ENCODE data around the gene ABCG8. TPM values are rescaled to one million over a fixed set of nuclear protein-coding genes. Genes with fewer than 3 reads are reported as not detected.

ABCG8 gene
- total and polyA plus RNA-seq, 8 donors: 1.1 to 8.9 (median 6.7) TPM; not detected in 5

DNA sequence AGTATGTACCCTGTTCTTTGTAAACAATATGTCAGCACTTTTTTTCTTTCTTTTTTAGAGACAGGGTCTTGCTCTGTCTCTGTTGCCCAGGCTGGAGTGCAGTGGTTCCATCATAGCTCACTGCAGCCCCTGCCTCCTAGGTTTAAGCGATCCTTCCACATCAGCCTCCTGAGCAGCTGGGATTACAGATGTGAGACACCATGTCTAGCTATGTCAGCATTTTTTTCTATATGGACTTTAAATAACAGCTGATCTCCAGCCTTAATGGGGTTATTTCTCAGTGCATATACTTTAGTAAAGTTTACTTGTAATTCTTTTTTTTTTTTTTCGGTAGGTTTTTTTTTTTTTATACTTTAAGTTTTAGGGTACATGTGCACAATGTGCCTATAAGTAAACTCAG, 26.8 kb upstream of the ABCG8 start:
- 62 to 94% (median 77%) methylated on average over 2 of the region's 2 CpGs for WGBS, 5 donors
- Histone ChIP-seq H3K9me3 (no peaks in the 10 kb centered on the region), H3K4me1 (no peaks in the 10 kb centered on the region), H3K27ac (no peak overlapping the region), H3K4me3 (no peak overlapping the region), H3K36me3 (peaks cover 5 to 41% (median 30%) of the 10 kb centered on the region in 4 donors), H3K27me3 (no peaks in the 10 kb centered on the region)
- no peak for TF ChIP-seq EP300 (IDR thresholded peaks at IDR 0.05)
- no peak for TF ChIP-seq POLR2A (IDR thresholded peaks at IDR 0.05)
- no peak for DNase-seq
- intact Hi-C loops (cut with DNase I; ENCODE audit: low total_unique reads): no loop called here

DNA sequence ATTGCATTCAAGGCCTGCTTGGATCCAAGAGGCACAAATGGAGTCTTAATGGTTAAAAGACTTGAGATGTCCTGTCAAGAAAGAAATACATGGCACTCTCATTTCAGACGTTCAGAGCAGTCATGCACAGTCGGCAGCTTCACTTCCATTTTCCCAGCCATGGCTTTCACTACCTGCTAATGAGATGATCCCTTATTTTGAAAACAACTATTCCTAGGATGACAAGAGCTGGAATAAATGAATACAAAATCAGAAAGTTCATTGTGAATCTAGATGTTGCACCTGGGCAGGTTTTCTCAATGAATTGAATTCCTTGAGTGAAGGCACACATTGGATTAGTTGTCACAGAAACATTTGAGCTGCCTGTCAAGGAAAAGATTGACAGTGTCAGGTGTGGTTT, 25.8 kb upstream of the ABCG8 start:
- peaks cover 0 to under 1% (median 0%) of the 10 kb centered on the region in 4 donors for H3K4me1 ChIP-seq
- intact Hi-C loops (cut with DNase I; ENCODE audit: low total_unique reads): no loop called here
- H3K27me3 ChIP-seq: no peaks in the 10 kb centered on the region
- no peak for DNase-seq
- H3K27ac ChIP-seq: no peak overlapping the region
- TF ChIP-seq POLR2A (IDR thresholded peaks at IDR 0.05) (no peak), EP300 (IDR thresholded peaks at IDR 0.05) (no peak)
- TF ChIP-seq, protein P1, sequence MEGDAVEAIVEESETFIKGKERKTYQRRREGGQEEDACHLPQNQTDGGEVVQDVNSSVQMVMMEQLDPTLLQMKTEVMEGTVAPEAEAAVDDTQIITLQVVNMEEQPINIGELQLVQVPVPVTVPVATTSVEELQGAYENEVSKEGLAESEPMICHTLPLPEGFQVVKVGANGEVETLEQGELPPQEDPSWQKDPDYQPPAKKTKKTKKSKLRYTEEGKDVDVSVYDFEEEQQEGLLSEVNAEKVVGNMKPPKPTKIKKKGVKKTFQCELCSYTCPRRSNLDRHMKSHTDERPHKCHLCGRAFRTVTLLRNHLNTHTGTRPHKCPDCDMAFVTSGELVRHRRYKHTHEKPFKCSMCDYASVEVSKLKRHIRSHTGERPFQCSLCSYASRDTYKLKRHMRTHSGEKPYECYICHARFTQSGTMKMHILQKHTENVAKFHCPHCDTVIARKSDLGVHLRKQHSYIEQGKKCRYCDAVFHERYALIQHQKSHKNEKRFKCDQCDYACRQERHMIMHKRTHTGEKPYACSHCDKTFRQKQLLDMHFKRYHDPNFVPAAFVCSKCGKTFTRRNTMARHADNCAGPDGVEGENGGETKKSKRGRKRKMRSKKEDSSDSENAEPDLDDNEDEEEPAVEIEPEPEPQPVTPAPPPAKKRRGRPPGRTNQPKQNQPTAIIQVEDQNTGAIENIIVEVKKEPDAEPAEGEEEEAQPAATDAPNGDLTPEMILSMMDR (IDR thresholded peaks at IDR 0.05): no peak
- H3K9me3 ChIP-seq: no peaks in the 10 kb centered on the region
- 50 to 70% (median 66%) methylated on average over 2 of the region's 2 CpGs for WGBS, 5 donors
- no peak overlapping the region for H3K4me3 ChIP-seq
- H3K36me3 ChIP-seq: peaks cover 5 to 36% (median 27%) of the 10 kb centered on the region in 4 donors

DNA sequence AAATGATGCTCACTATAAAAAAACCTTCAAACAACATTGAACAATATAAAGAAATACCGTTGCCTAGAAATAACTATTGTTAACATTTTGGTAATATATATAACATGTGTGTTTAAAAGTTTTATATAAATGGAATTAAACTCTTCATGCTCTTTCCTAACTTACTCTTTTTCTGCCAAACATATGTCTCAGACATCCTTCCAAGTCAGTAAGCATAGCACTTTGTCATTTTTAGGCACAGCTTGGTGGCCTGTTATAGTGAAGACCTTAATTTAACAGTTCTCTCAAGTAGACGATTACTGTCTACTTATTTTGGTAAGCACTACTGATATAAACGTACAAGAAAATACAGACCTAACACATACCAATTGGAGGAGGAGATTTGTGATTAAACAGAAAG, 24.1 kb upstream of the ABCG8 start:
- no peak overlapping the region for H3K27ac ChIP-seq
- intact Hi-C loops (cut with DNase I; ENCODE audit: low total_unique reads): no loop called here
- H3K4me3 ChIP-seq: no peak overlapping the region
- WGBS, 5 donors: 75 to 88% (median 84%) methylated on average over 3 of the region's 3 CpGs
- no peak for DNase-seq
- no peaks in the 10 kb centered on the region for H3K27me3 ChIP-seq
- peaks cover 0 to 17% (median 4%) of the 10 kb centered on the region in 4 donors for H3K4me1 ChIP-seq
- peaks cover 5 to 26% (median 17%) of the 10 kb centered on the region in 4 donors for H3K36me3 ChIP-seq
- TF ChIP-seq POLR2AphosphoS5 (IDR thresholded peaks at IDR 0.05) (no peak), POLR2A (IDR thresholded peaks at IDR 0.05) (no peak), EP300 (IDR thresholded peaks at IDR 0.05) (no peak)
- TF ChIP-seq, protein P1 (IDR thresholded peaks at IDR 0.05): no peak
- no peaks in the 10 kb centered on the region for H3K9me3 ChIP-seq

DNA sequence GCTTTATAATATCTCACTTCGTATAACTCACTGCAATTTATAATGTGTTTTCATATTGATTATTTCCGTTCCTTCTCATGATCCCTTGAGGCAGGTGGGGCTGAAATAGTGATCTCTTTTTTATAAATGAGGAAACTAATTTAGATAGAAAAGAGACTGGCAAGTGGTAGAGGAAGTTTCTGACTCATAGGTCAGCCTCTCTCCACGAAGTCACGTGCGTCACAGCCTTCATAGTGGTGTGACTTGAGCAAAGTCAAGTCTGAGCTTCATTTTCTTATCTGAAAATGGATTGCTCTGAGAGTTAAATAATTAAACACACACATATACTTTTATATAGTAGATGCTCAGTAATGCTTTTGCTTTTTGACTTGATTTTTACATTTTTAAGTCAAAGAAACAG, 20.0 kb upstream of the ABCG8 start:
- intact Hi-C loops (cut with DNase I; ENCODE audit: low total_unique reads): no loop called here
- no peak overlapping the region for H3K4me3 ChIP-seq
- H3K27ac ChIP-seq: no peak overlapping the region
- peaks cover 0 to 5% (median 0%) of the 10 kb centered on the region in 3 donors for H3K27me3 ChIP-seq
- DNase-seq: peak; percentile 66 to 80
- 24 to 47% (median 31%) methylated on average over 5 of the region's 5 CpGs for whole genome bisulfite sequencing, 5 donors
- TF ChIP-seq, protein P1 (IDR thresholded peaks at IDR 0.05): no peak
- peak in 1 of 3 donors; percentile 67 for TF ChIP-seq POLR2AphosphoS5 (IDR thresholded peaks at IDR 0.05)
- H3K4me1 ChIP-seq: peaks cover 0 to 20% (median 4%) of the 10 kb centered on the region in 4 donors
- H3K9me3 ChIP-seq: no peaks in the 10 kb centered on the region
- no peaks in the 10 kb centered on the region for H3K36me3 ChIP-seq

DNA sequence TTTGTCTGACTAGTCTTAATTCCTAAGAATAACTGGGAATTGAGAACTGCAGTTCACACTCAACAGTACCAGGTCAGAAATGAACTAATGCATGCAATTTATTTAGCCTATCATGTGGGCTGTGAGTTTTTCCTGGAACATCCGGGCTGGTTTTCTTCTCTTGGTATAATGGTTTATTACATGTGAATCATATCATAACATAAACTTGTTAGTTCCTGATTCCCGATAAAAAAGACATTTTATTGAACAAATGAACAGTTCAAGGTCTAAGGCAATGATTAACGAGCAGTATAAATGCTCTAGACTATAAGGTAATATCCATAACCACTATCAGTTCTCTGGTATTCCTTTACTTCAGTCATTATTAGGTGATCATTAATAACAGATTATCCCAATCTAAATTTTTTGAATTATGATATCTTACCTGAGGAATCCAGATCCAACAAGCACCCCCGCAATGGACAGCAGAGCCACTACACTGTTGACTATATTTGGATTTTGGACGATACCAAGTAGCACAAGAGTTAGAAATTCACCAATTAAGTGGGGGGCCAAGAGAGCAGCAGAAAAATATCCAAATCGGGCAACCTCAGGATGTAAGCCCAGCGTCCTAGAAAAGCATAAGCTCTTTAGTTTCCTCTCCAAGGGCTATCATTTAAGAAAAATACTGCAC, 19.1 kb upstream of the ABCG8 start:
- H3K36me3 ChIP-seq: no peaks in the 10 kb centered on the region
- DNase-seq: no peak
- no peak overlapping the region for H3K27ac ChIP-seq
- peaks cover 0 to 5% (median 0%) of the 10 kb centered on the region in 3 donors for H3K27me3 ChIP-seq
- WGBS, 5 donors: 38 to 60% (median 44%) methylated on average over 7 of the region's 7 CpGs
- H3K9me3 ChIP-seq: no peaks in the 10 kb centered on the region
- intact Hi-C loops (cut with DNase I; ENCODE audit: low total_unique reads): no loop called here
- TF ChIP-seq EP300 (IDR thresholded peaks at IDR 0.05) (no peak), POLR2AphosphoS5 (IDR thresholded peaks at IDR 0.05) (no peak), POLR2A (IDR thresholded peaks at IDR 0.05) (no peak)
- TF ChIP-seq, protein P1 (IDR thresholded peaks at IDR 0.05): no peak
- no peak overlapping the region for H3K4me3 ChIP-seq
- peaks cover 0 to 20% (median 4%) of the 10 kb centered on the region in 4 donors for H3K4me1 ChIP-seq

All from stomach (tissue), 9 donors.